K562 (cell line): ENCODE data around the gene PHF14. TPM values are rescaled to one million over a fixed set of nuclear protein-coding genes. Genes with fewer than 3 reads are reported as not detected.

ENCODE experiments used
- ATF4 ChIP-seq: fragments of 450-650 bp; formaldehyde crosslinking; IDR thresholded peaks from 2 replicates; pipeline ENCODE4 v1.4.0; 2022; ENCODE audit warnings: mild to moderate bottlenecking, moderate library complexity
- PURB ChIP-seq: sonication (generic); formaldehyde crosslinking; IDR thresholded peaks from 2 replicates; pipeline ENCODE4 v1.9.0; 2021; ENCODE audit warnings: low read depth, mild to moderate bottlenecking, missing genetic modification reagents
- RB1 ChIP-seq: fragments of 450-650 bp; IDR thresholded peaks from 2 replicates; pipeline ENCODE4 v1.6.1; 2017; ENCODE audit warnings: low read depth, mild to moderate bottlenecking
- RREB1 ChIP-seq: fragments of 250-450 bp; sonication (Bioruptor Pico); IDR thresholded peaks from 2 replicates; pipeline ENCODE4 v1.4.0; 2020
- ZNF311 ChIP-seq: fragments of 250-450 bp; sonication (Bioruptor Pico); IDR thresholded peaks from 2 replicates; pipeline ENCODE4 v1.4.0; 2020; ENCODE audit warnings: mild to moderate bottlenecking, moderate library complexity
- ZNF518B ChIP-seq: fragments of 250-450 bp; sonication (Bioruptor Pico); IDR thresholded peaks from 2 replicates; pipeline ENCODE4 v1.5.0; 2021; ENCODE audit warnings: mild to moderate bottlenecking, moderate library complexity
- ZNF583 ChIP-seq: fragments of 250-450 bp; sonication (Bioruptor Pico); IDR thresholded peaks from 2 replicates; pipeline ENCODE4 v1.4.0; 2020
- polyA plus RNA-seq, 8 experiments: library from polyadenylated mRNA; depleted of rRNA in 4 of 8; stranded (reverse) in 5 of 8; unstranded in 3 of 8; fragments of >200 nt; fragmentation: Nextera tagmentation in 2 of 8; fragmentation: Illumina TruSeq in 1 of 8; extraction: Ambion mirVana in 2 of 8; extraction: Trizol in 1 of 8; gene quantifications; 2 replicates each; pipeline versions ENCODE4 v1.2.1 to v1.2.3, GENCODE V29; 2011 to 2014; ENCODE audit warnings: inconsistent platforms in 1 of 8, missing spikeins in 1 of 8
- total RNA-seq, 7 experiments: library from RNA; depleted of rRNA in 6 of 7; stranded (reverse); fragments of >200 nt in 6 of 7; fragmentation: Illumina TruSeq in 2 of 7; extraction: Trizol in 2 of 7; gene quantifications; 2 replicates each; pipeline versions ENCODE4 v1.2.1 to v1.2.3, GENCODE V29; 2011 to 2021; ENCODE audit warnings: low replicate concordance in 1 of 7
- TF ChIP-seq, protein P1 (sequence below): sonication (generic); formaldehyde crosslinking; IDR thresholded peaks from 2 replicates; pipeline ENCODE4 v1.8.0; 2022; ENCODE audit warnings: missing genetic modification reagents, mild to moderate bottlenecking, borderline replicate concordance

Gene PHF14
- total and polyA plus RNA-seq, 9 of the 15 experiments (the other 6 are each of a cell fraction or from before 2014, with no cell fraction given), result 27.5 to 67.6 (median 41.4) TPM

GRCh38 chr7:11188529-11189310 is 215.0 kb downstream of the PHF14 start (continued):
- TF ChIP-seq RREB1 (no peak), ZNF518B (CRISPR knock-in tag) (no peak), ZNF583 (no peak), ZNF311 (CRISPR knock-in tag) (no peak), RB1 (no peak), PURB (CRISPR knock-in tag) (no peak), ATF4 (CRISPR knock-in tag) (no peak)
- TF ChIP-seq, protein P1, sequence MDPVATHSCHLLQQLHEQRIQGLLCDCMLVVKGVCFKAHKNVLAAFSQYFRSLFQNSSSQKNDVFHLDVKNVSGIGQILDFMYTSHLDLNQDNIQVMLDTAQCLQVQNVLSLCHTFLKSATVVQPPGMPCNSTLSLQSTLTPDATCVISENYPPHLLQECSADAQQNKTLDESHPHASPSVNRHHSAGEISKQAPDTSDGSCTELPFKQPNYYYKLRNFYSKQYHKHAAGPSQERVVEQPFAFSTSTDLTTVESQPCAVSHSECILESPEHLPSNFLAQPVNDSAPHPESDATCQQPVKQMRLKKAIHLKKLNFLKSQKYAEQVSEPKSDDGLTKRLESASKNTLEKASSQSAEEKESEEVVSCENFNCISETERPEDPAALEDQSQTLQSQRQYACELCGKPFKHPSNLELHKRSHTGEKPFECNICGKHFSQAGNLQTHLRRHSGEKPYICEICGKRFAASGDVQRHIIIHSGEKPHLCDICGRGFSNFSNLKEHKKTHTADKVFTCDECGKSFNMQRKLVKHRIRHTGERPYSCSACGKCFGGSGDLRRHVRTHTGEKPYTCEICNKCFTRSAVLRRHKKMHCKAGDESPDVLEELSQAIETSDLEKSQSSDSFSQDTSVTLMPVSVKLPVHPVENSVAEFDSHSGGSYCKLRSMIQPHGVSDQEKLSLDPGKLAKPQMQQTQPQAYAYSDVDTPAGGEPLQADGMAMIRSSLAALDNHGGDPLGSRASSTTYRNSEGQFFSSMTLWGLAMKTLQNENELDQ (CRISPR knock-in tag), result no peak
- TF ChIP-seq, all 486 proteins: peak for 0
